Measurements from ENCODE around the gene NLRP3.
A peak's percentile ranks its signal among the peaks of the same experiment; 100 is the strongest.

Gene NLRP3

DNA sequence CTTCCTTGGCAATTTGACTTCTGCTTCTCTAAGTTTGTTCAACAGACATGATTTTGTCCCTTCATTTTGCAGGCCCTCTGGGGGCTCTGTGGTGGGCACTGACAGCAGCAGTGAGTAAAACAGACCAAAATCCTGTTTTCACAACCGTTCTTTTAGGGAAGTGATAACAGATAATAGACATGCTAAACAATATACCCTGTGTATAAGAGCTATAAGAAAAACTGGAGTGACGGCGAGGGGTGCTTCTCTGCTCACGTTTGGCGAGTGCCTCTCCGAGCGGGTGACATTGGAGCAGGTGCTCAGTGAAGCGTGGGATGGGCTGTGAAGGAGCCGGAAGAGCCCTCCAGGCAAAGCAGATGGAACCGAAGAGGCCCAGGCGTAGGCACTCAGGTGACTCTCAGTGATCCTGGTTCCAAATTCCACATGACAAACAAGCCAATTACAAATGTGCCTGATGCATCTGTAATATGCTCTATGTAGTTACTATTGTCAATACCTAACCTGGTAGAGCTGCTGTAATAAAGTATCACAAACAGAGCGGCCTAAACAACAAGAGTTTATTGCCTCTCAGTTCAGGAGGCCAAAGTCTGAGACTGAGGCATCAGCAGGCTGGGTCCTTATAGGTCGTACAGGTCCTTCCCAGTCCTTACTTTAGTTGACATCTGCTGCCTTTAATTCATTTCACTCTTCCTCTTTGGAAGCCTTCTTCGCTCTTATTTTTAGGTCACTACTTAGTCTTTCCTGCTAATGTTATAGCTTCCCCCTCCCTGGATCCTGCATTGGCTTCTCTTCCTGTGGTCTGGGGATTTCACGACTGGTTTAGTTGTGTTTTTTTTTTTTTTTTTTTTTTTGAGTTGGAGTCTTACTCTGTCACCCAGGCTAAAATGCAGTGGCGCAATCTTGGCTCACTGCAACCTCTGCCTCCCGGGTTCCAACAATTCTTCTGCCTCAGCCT is 21.9 kb downstream of the NLRP3 start:
- no peak for DNase-seq (ENCODE audit: low read depth)

- DNase-seq (ENCODE audit: low read depth): no peak
Measured at GRCh38 chr1:247440001-247440620, 24.1 kb downstream of the NLRP3 start.

- DNase-seq (ENCODE audit: low read depth): no peak
Measured at GRCh38 chr1:247441606-247442005, 25.6 kb downstream of the NLRP3 start.

GRCh38 chr1:247442164-247442563 is 26.2 kb downstream of the NLRP3 start:
- DNase-seq (ENCODE audit: low read depth): no peak

GRCh38 chr1:247443641-247444040 is 27.7 kb downstream of the NLRP3 start:
- no peak for DNase-seq (ENCODE audit: low read depth)

DNA sequence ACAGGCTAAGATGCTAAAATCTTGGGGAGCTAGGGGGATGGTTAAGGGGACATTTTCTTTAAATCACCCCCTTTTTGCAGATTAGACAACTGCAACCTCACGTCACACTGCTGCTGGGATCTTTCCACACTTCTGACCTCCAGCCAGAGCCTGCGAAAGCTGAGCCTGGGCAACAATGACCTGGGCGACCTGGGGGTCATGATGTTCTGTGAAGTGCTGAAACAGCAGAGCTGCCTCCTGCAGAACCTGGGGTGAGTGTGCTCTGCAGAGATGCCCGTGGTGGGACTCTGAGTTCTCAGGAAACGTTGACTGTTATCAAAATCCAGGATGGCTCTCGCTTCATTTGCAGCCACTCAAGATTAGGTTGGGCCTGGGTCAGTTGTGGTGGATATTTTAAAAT is 28.6 kb downstream of the NLRP3 start:
- DNase-seq (ENCODE audit: low read depth): no peak

GRCh38 chr1:247445526-247446356 is 29.8 kb downstream of the NLRP3 start:
- DNase-seq (ENCODE audit: low read depth): no peak

GRCh38 chr1:247447162-247447909 is 31.4 kb downstream of the NLRP3 start:
- DNase-seq (ENCODE audit: low read depth): no peak

DNA sequence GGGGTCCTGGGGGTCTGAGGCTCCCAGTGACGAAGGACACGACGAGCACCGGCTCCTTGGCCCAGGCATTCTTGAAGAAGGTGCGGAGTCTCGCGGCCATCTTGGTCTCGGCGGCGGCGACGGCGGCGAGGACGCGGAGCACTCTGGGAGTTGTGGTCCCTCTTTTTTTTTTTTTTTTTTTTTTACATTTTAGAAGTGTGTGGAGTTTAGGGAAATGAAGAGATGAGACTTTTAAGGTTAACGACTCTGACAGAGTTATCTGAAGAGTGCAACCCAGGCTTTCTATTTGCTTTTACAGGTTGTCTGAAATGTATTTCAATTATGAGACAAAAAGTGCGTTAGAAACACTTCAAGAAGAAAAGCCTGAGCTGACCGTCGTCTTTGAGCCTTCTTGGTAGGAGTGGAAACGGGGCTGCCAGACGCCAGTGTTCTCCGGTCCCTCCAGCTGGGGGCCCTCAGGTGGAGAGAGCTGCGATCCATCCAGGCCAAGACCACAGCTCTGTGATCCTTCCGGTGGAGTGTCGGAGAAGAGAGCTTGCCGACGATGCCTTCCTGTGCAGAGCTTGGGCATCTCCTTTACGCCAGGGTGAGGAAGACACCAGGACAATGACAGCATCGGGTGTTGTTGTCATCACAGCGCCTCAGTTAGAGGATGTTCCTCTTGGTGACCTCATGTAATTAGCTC is 32.3 kb downstream of the NLRP3 start:
- DNase-seq (ENCODE audit: low read depth): peak; percentile 7

- DNase-seq (ENCODE audit: low read depth): no peak
Measured at GRCh38 chr1:247451388-247452010, 35.5 kb downstream of the NLRP3 start.

DNA sequence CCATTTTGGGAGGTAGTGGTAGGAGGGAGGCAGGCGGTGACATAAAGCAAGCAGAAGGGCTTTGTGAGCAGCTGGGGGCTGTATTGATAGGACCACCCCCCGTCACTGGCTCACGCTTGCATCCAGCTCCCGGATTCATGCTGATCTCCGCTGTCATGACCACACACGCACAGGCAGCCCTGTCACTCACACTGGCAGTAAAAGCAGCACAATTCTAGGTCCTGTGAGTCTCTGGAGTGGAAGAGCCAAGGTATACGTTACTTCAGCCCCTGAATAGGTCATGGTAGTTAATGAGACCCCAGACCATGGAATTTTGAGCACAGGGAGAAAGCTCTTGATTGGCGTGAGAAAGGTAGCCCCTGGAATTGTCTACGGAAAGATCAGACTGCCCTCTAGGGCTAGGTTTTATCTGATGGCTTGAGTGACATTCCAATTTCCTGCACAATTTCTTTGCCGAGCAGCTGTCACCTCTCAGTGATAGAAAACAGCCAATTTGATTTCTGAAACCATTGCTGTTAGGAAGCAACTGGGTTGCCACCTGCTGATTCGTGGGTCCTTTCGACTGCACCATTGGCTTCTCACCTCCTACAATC is 36.6 kb downstream of the NLRP3 start:
- DNase-seq (ENCODE audit: low read depth): no peak

- no peak for DNase-seq (ENCODE audit: low read depth)
Measured at GRCh38 chr1:247453245-247453644, 37.3 kb downstream of the NLRP3 start.

DNA sequence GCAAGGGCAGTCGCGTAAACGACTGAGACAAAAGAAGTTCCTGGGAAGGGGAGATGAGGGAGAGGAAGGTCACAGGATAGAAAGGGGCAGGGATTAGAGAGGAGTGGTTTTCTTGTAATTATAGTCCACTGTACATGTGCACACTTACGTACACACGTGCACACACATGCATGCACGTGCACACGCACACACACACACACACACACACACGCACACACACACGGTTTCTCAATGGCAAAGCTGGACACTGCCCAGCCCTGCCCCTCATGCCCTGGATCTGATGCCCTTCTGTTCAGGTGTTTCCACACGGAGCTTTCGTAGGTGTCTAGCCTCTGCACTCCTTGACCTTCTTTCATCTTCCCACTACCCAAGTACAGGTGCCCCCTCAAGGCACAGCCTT is 38.0 kb downstream of the NLRP3 start:
- DNase-seq (ENCODE audit: low read depth): no peak

DNA sequence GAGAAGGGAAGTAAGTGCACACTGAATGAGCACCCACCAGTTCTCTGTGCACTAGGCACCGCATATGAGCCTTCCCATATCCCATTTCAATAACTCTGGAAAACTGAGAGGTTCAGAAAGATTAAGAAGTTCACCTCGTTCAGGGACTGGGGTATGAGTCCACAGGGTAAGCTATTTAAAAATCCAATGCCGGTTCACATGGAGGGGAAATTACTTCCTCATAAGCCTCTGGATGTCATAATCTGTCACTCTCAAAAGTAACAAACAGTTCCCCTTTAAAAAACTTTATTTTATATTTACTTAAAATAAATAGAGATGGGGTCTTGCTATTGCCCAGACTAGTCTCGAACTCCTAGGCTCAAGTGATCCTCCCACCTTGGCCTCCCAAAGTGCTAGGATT is 40.0 kb downstream of the NLRP3 start:
- DNase-seq (ENCODE audit: low read depth): no peak

DNA sequence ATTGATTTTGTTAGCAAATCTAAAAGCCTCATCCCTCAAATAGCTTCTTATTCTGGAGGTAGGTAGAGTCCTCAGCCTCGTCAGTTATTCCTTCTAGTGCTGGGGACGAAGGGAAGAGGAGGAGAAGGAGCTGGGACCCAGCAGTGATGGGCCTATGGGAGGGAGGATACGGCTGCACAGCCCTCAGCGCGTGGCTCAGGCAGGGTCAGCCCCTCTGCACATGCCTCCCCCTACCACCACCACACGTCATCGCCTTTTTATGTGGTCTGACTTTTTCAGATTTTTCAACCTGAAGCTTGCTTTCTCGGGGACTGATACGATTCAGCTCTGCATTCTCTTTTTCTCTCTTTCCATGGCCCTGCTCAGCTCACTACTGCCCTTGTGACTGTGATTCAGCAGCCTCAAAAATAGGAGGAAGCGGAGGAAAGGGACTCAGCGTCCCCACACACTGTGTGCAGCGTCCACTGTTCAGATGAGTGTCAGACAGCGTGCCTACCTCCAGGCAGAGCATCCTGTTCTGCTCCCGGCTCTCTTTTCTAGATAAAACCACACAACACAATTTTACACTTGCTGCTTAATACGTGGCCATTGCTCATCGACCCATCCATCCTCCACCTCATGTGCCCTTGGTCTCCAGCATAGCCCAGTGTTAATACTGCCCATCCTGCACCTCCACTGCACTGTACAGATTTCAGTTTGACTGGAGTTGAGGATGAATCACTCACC is 41.1 kb downstream of the NLRP3 start:
- DNase-seq (ENCODE audit: low read depth): no peak

DNA sequence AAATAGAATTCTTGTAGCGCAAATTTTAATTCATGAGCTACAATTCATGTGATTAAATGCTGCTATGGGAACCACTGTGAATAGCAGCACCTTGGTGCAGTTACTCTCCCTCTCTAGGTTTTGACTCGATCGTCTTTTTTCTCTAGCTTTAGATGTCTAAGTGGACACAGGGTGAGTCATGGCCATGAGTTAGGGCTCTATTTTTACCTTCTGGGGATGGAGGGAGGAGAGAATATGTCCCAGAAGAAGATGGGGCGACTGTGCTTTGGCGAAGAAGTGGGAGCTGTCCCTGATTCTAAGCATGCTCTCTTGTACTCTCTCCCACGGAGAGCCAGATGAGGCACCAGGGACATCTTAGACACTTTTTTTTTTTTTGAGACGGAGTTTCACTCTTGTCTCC is 43.5 kb downstream of the NLRP3 start:
- no peak for DNase-seq (ENCODE audit: low read depth)

DNA sequence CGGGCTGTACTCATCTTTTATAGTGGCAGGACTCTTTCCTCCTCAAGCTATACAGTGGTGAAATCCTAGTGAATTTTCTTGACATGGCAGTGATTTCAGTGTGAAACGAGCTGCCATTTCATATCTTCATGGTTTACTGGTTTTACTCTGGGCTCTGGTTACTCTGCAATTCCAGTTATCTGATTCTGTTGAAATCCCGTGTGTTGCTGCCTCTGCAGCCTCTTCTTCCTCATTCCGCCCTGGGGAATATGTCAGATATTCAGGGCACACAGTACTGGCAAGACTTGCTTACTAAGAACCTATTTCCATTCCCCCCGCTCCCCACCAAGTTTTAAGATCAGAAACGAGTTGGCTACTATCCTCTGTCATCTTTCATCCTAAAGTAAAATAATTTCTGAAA is 49.8 kb downstream of the NLRP3 start:
- no peak for DNase-seq (ENCODE audit: low read depth)

DNA sequence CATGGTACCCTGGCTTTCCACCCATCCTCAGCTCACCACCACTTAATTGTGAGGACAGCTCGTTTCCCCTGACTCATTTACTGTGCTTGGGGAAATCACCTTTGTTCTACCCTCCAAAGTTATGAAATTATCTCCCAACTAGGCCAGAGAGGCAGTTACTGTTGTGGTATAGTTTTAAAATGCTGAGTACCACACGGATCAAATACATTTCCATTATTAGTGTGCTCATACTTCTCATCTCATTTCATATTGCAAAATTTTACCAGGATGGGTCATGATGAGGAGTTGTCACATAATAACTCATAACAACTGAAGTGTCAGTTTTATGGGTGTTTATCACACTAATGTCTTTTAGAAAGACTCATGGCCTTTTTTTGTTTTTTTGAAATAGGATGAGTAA is 51.2 kb downstream of the NLRP3 start:
- DNase-seq (ENCODE audit: low read depth): no peak

DNA sequence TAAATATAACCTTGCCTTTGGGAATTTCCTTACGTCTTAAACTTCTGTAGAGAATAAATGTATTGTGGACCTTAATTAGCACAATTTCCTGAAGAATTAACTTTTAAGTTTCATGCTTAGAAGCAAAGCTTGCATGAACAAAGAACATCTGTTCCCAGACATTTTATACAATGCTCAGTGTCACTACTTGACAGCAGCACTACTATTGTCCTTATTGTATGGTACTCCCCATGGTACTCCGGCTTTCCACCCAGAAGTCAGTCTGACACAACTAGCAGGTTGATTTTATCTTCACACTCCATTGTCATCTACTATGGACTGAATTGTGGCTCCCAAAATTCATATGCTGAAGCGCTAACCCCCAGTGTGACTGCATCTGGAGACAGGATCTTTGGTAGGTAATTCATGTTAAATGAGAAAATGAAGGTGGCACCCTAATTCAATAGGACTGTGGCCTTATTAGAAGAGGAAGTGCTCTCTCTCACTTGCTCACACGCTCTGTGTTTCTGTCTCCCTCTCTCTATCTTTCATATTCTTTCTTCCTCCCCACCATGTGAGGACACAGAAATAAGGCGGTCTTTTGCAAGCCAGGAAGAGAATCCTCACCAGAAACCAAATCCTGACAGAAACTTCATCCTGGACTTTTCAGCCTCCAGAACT is 52.6 kb downstream of the NLRP3 start:
- DNase-seq (ENCODE audit: low read depth): no peak

Data from CMK (cell line).